BE2C (cell line): ENCODE data around the gene DUOX2.
A peak's percentile ranks its signal among the peaks of the same experiment; 100 is the strongest.

Experiments
- DNase-seq: peaks from one replicate; pipeline ENCODE4 v3.0.0-alpha.2; 2020
- H3K27me3 ChIP-seq: fragments of 250-450 bp; sonication (Bioruptor Pico); 2 replicates; pipeline ENCODE4 v1.5.1; 2020; ENCODE audit warnings: mild to moderate bottlenecking
- H3K36me3 ChIP-seq: fragments of 250-450 bp; sonication (Bioruptor Pico); 2 replicates; pipeline ENCODE4 v1.5.1; 2020; ENCODE audit warnings: mild to moderate bottlenecking
- H3K4me1 ChIP-seq: fragments of 250-450 bp; sonication (Bioruptor Pico); 2 replicates; pipeline ENCODE4 v1.5.1; 2020
- H3K4me3 ChIP-seq: 2 replicates; pipeline ENCODE4 v1.5.1; 2011; ENCODE audit warnings: low read depth, low read length
- H3K9me3 ChIP-seq: fragments of 250-450 bp; sonication (Bioruptor Pico); 2 replicates; pipeline ENCODE4 v1.5.1; 2020
- CTCF ChIP-seq: IDR thresholded peaks from 2 replicates; pipeline ENCODE4 v1.5.1; 2012; ENCODE audit warnings: mild to moderate bottlenecking, low read depth, low read length

The DUOX2 gene

GRCh38 chr15:45148076-45149059 is 34.4 kb upstream of the DUOX2 start:
- no peaks in the 10 kb centered on the region for H3K27me3 ChIP-seq
- no peaks in the 10 kb centered on the region for H3K9me3 ChIP-seq
- DNase-seq, result peak; percentile 77
- H3K4me1 ChIP-seq, result peaks cover 34% of the 10 kb centered on the region
- H3K36me3 ChIP-seq, result no peaks in the 10 kb centered on the region
- no peak for TF ChIP-seq CTCF
- H3K4me3 ChIP-seq, result no peak overlapping the region

GRCh38 chr15:45147606-45148005 is 33.6 kb upstream of the DUOX2 start:
- no peak for DNase-seq
- no peaks in the 10 kb centered on the region for H3K27me3 ChIP-seq
- TF ChIP-seq CTCF, result no peak
- H3K9me3 ChIP-seq, result no peaks in the 10 kb centered on the region
- H3K4me1 ChIP-seq, result peaks cover 34% of the 10 kb centered on the region
- H3K4me3 ChIP-seq, result no peak overlapping the region
- H3K36me3 ChIP-seq, result no peaks in the 10 kb centered on the region

- Histone ChIP-seq H3K9me3 (no peaks in the 10 kb centered on the region), H3K27me3 (no peaks in the 10 kb centered on the region), H3K4me1 (peaks cover 31% of the 10 kb centered on the region), H3K4me3 (no peak overlapping the region), H3K36me3 (no peaks in the 10 kb centered on the region)
- TF ChIP-seq CTCF, result no peak
- no peak for DNase-seq
These were observed 32.4 kb upstream of the DUOX2 start for GRCh38 chr15:45146405-45146804.

GRCh38 chr15:45144775-45145174 is 30.8 kb upstream of the DUOX2 start:
- peaks cover 17% of the 10 kb centered on the region for H3K4me1 ChIP-seq
- TF ChIP-seq CTCF, result no peak
- no peaks in the 10 kb centered on the region for H3K27me3 ChIP-seq
- no peaks in the 10 kb centered on the region for H3K36me3 ChIP-seq
- no peaks in the 10 kb centered on the region for H3K9me3 ChIP-seq
- H3K4me3 ChIP-seq, result no peak overlapping the region
- no peak for DNase-seq

- Histone ChIP-seq H3K9me3 (no peaks in the 10 kb centered on the region), H3K27me3 (no peaks in the 10 kb centered on the region), H3K4me1 (peaks cover 8% of the 10 kb centered on the region), H3K4me3 (no peak overlapping the region), H3K36me3 (no peaks in the 10 kb centered on the region)
- DNase-seq, result no peak
- no peak for TF ChIP-seq CTCF
These were observed 30.0 kb upstream of the DUOX2 start for GRCh38 chr15:45143946-45144345.

- TF ChIP-seq CTCF, result no peak
- Histone ChIP-seq H3K4me3 (no peak overlapping the region), H3K36me3 (no peaks in the 10 kb centered on the region), H3K27me3 (no peaks in the 10 kb centered on the region), H3K4me1 (peaks cover 4% of the 10 kb centered on the region), H3K9me3 (no peaks in the 10 kb centered on the region)
- no peak for DNase-seq
These were observed 29.1 kb upstream of the DUOX2 start for GRCh38 chr15:45143056-45143455.
